Measurements from ENCODE around the gene ARL4A. TPM values are rescaled to one million over a fixed set of nuclear protein-coding genes. Genes with fewer than 3 reads are reported as not detected.
A peak's percentile ranks its signal among the peaks of the same experiment; 100 is the strongest.

Gene ARL4A
- total and polyA plus RNA-seq, 2 of the 8 experiments (the other 6 are each of a cell fraction or from before 2014, with no cell fraction given), result 14.5 to 29.2 TPM

- Histone ChIP-seq H2BK120ac (replicated peaks; ENCODE audit: low read depth, low read length) (no peak overlapping the region), H2BK15ac (ENCODE audit: low read length) (no peak overlapping the region), H3K18ac (ENCODE audit: extremely low read depth, low read length) (no peak overlapping the region; the same call in 1 of the 2 replicates), H3K23ac (ENCODE audit: insufficient read length) (no peak overlapping the region), H4K20me1 (replicated peaks in 1 of 2; ENCODE audit: control insufficient read depth in 1 of 2, insufficient read depth in 2 of 2, low read length in 2 of 2) (no peaks in the 10 kb centered on the region), H3K9ac (replicated peaks in 1 of 4; ENCODE audit: extremely low read depth in 1 of 4, low read depth in 3 of 4, low read length in 3 of 4) (no peak overlapping the region), H3K79me2 (ENCODE audit: control insufficient read depth in 1 of 2, insufficient read depth in 2 of 2, low read length in 2 of 2) (no peaks in the 10 kb centered on the region), H4K91ac (replicated peaks; ENCODE audit: insufficient read length, low read length) (no peak overlapping the region), H3K79me1 (ENCODE audit: low read depth, low read length) (no peaks in the 10 kb centered on the region), H3K4me1 (replicated peaks in 1 of 4; ENCODE audit: control insufficient read depth in 3 of 4, insufficient read depth in 4 of 4, low read length in 3 of 4) (peaks cover 0 to 8% (median 4%) of the 10 kb centered on the region in 4 experiments; a peak in 5 of 7 replicates), H3K56ac (replicated peaks; ENCODE audit: insufficient read length, low read depth, low read length) (no peak overlapping the region), H3K23me2 (ENCODE audit: low read depth, low read length) (no peaks in the 10 kb centered on the region), H2AK5ac (ENCODE audit: low read depth, low read length) (no peak overlapping the region), H3K27ac (ENCODE audit: low read depth, low read length) (no peak overlapping the region), H3K4me3 (ENCODE audit: extremely low read depth in 1 of 4, insufficient read depth in 2 of 4, low read depth in 3 of 4, low read length in 4 of 4) (no peak overlapping the region), H3K27me3 (replicated peaks in 1 of 4; ENCODE audit: control insufficient read depth in 3 of 4, extremely low read depth in 1 of 4, insufficient read depth in 3 of 4, low read length in 3 of 4) (peaks cover 0 to 3% (median 0%) of the 10 kb centered on the region in 4 experiments; a peak in 1 of 7 replicates), H2BK20ac (ENCODE audit: low read length) (no peak overlapping the region), H3K14ac (ENCODE audit: insufficient read length) (no peak overlapping the region), H3K4ac (replicated peaks; ENCODE audit: insufficient read length, low read depth, low read length) (peak overlapping the region; percentile 70), H2BK5ac (ENCODE audit: low read depth, low read length) (no peak overlapping the region), H4K8ac (ENCODE audit: extremely low read depth, insufficient read depth, low read length) (no peak overlapping the region), H2BK12ac (ENCODE audit: low read depth, low read length) (peak overlapping the region; percentile 91; the same call in 1 of the 2 replicates), H4K5ac (ENCODE audit: insufficient read length, low read depth, low read length) (no peak overlapping the region), H2AFZ (ENCODE audit: low read length) (no peak overlapping the region), H3K36me3 (ENCODE audit: control insufficient read depth in 2 of 4, insufficient read depth in 4 of 4, low read length in 3 of 4) (no peaks in the 10 kb centered on the region), H3K9me3 (ENCODE audit: insufficient read depth in 2 of 2, low read depth in 1 of 2, low read length in 1 of 2) (no peaks in the 10 kb centered on the region), H3K4me2 (ENCODE audit: insufficient read depth in 1 of 2, low read depth in 2 of 2, low read length in 2 of 2) (no peak overlapping the region)
- DNase-seq (ENCODE audit: low read depth in 1 of 2, low spot score in 2 of 2) (no peak), FAIRE-seq (no peak)
- ChIA-PET POLR2A (ENCODE audit: partially characterized antibody) (no interaction called here), CTCF (ENCODE audit: partially characterized antibody) (interaction anchor here (0.9 to 2.0 kb wide), 2 partner anchors 15 to 36 kb away, joined by 3 to 4 read pairs; no protein-coding TSS in a partner anchor)
- TF ChIP-seq NRF1 (IDR thresholded peaks at IDR 0.05; ENCODE audit: low read depth, low read length), result no peak
- TF ChIP-seq GTF2F1 (IDR thresholded peaks at IDR 0.05; ENCODE audit: borderline replicate concordance, low read depth, low read length), result no peak
- TF ChIP-seq FOSL1 (IDR thresholded peaks at IDR 0.05; ENCODE audit: insufficient read depth, low read depth, low read length), result no peak
- no peak for TF ChIP-seq E2F6 (IDR thresholded peaks at IDR 0.05)
- no peak for TF ChIP-seq EZH2 (IDR thresholded peaks at IDR 0.05; ENCODE audit: low read depth, low read length, severe bottlenecking)
- TF ChIP-seq SRF (IDR thresholded peaks at IDR 0.05; ENCODE audit: low read depth, low read length), result no peak
- TF ChIP-seq SAP30 (IDR thresholded peaks at IDR 0.05; ENCODE audit: insufficient read depth, insufficient replicate concordance, low read length), result no peak
- TF ChIP-seq SIX5 (IDR thresholded peaks at IDR 0.05; ENCODE audit: low read depth, low read length), result no peak
- no peak for TF ChIP-seq SIRT6 (IDR thresholded peaks at IDR 0.05; ENCODE audit: low read length)
- no peak for TF ChIP-seq CEBPB (IDR thresholded peaks at IDR 0.05; ENCODE audit: low read depth, low read length)
- WGBS, 2 experiments (ENCODE audit: extremely low coverage in 1 of 2, insufficient coverage in 1 of 2, insufficient read length in 1 of 2, insufficient replicate concordance in 2 of 2, low coverage in 1 of 2, low lambda C conversion rate in 2 of 2, missing lambda C conversion rate in 1 of 2), result 92% methylated on average over 6 of the region's 6 CpGs; no CpG with 5 or more reads in 1 of the 2 experiments
These were observed 33.9 kb downstream of the ARL4A start for GRCh38 chr7:12721286-12721830.

Measured in H1 (cell line).